ENCODE data around the gene SLC26A2. TPM values are rescaled to one million over a fixed set of nuclear protein-coding genes. Genes with fewer than 3 reads are reported as not detected.

SLC26A2 gene
- total and polyA plus RNA-seq, 2 of the 8 experiments (the other 6 are each of a cell fraction or from before 2014, with no cell fraction given): 3.7 to 11.4 TPM

DNA sequence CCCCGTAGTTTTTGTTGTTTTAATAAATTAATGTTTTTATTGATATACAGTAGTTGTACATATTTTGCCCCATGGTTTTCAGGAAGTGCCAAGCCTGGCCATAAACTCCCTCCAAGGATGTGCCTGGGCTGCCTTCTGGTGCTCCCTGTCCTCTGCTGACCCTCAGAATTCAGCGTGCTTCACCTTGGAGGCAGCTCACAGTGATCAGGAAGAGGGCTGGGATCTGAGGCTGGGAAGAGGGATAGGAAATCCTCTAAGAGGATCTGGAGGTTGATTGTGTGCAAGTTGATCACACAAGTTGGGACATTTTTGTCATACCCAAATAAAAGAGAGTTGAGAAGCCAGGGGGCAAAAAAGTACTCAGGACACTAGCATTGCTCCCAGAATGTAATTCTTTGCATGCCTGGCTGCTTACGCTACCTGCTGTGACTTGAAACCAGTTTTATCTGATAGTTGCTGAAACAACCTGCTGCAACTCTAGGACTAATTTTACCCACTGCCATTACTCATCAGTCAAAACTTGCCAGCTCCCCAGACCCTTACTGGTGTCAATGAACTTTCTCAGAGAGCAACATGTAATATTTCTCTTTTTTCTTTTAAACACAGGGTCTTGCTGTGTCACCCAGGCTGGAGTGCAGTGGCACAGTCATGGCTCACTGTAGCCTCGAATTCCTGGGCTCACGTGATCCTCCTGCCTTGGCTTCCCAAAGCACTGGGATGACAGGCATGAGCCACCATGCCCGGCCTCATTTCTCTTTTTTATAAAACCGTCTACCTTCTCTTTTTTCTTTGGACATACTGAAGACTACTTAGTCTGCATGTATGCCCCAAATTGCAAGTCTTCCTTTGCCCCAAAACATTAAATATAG, 44.9 kb upstream of the SLC26A2 start:
- Histone ChIP-seq H2BK15ac (ENCODE audit: low read length) (no peak overlapping the region), H3K4ac (replicated peaks; ENCODE audit: insufficient read length, low read depth, low read length) (no peak overlapping the region), H3K9ac (replicated peaks in 1 of 4; ENCODE audit: extremely low read depth in 1 of 4, low read depth in 3 of 4, low read length in 3 of 4) (no peak overlapping the region), H3K14ac (ENCODE audit: insufficient read length) (no peak overlapping the region), H2BK120ac (replicated peaks; ENCODE audit: low read depth, low read length) (no peak overlapping the region), H4K20me1 (replicated peaks in 1 of 2; ENCODE audit: control insufficient read depth in 1 of 2, insufficient read depth in 2 of 2, low read length in 2 of 2) (no peaks in the 10 kb centered on the region), H3K23ac (ENCODE audit: insufficient read length) (no peak overlapping the region), H2BK20ac (ENCODE audit: low read length) (no peak overlapping the region), H3K4me3 (ENCODE audit: extremely low read depth in 1 of 4, insufficient read depth in 2 of 4, low read depth in 3 of 4, low read length in 4 of 4) (no peak overlapping the region), H2BK5ac (ENCODE audit: low read depth, low read length) (no peak overlapping the region), H3K79me1 (ENCODE audit: low read depth, low read length) (no peaks in the 10 kb centered on the region), H4K91ac (replicated peaks; ENCODE audit: insufficient read length, low read length) (no peak overlapping the region), H3K56ac (replicated peaks; ENCODE audit: insufficient read length, low read depth, low read length) (no peak overlapping the region), H3K23me2 (ENCODE audit: low read depth, low read length) (no peaks in the 10 kb centered on the region), H4K8ac (ENCODE audit: extremely low read depth, insufficient read depth, low read length) (no peak overlapping the region), H2AFZ (ENCODE audit: low read length) (no peak overlapping the region), H3K18ac (ENCODE audit: extremely low read depth, low read length) (no peak overlapping the region), H3K27ac (ENCODE audit: low read depth, low read length) (no peak overlapping the region), H2AK5ac (ENCODE audit: low read depth, low read length) (no peak overlapping the region), H3K36me3 (ENCODE audit: control insufficient read depth in 2 of 4, insufficient read depth in 4 of 4, low read length in 3 of 4) (no peaks in the 10 kb centered on the region), H3K27me3 (replicated peaks in 1 of 4; ENCODE audit: control insufficient read depth in 3 of 4, extremely low read depth in 1 of 4, insufficient read depth in 3 of 4, low read length in 3 of 4) (no peaks in the 10 kb centered on the region), H3K4me2 (ENCODE audit: insufficient read depth in 1 of 2, low read depth in 2 of 2, low read length in 2 of 2) (no peak overlapping the region), H3K4me1 (replicated peaks in 1 of 4; ENCODE audit: control insufficient read depth in 3 of 4, insufficient read depth in 4 of 4, low read length in 3 of 4) (peaks cover 0 to 3% (median 0%) of the 10 kb centered on the region in 4 experiments; a peak in 1 of 7 replicates), H4K5ac (ENCODE audit: insufficient read length, low read depth, low read length) (no peak overlapping the region), H3K79me2 (ENCODE audit: control insufficient read depth in 1 of 2, insufficient read depth in 2 of 2, low read length in 2 of 2) (no peaks in the 10 kb centered on the region), H2BK12ac (ENCODE audit: low read depth, low read length) (no peak overlapping the region; the same call in 1 of the 2 replicates), H3K9me3 (ENCODE audit: insufficient read depth in 2 of 2, low read depth in 1 of 2, low read length in 1 of 2) (no peaks in the 10 kb centered on the region)
- FAIRE-seq (no peak), DNase-seq (ENCODE audit: low read depth in 1 of 2, low spot score in 2 of 2) (no peak)
- CTCF ChIA-PET (ENCODE audit: partially characterized antibody): interaction anchor here (0.8 to 2.6 kb wide), 12 partner anchors 7 to 82 kb away, joined by 3 to 10 read pairs (median 4); no protein-coding TSS in a partner anchor
- WGBS, 2 experiments (ENCODE audit: extremely low coverage in 1 of 2, insufficient coverage in 1 of 2, insufficient read length in 1 of 2, insufficient replicate concordance in 2 of 2, low coverage in 1 of 2, low lambda C conversion rate in 2 of 2, missing lambda C conversion rate in 1 of 2): 87% methylated on average over 7 of the region's 7 CpGs; no CpG with 5 or more reads in 1 of the 2 experiments
- POLR2A ChIA-PET (ENCODE audit: partially characterized antibody): no interaction called here
- no peak for TF ChIP-seq SIN3A (conservative IDR thresholded peaks at IDR 0.05 in 1 of 2, IDR thresholded peaks at IDR 0.05 in 1 of 2; ENCODE audit: low read depth in 1 of 2, low read length in 2 of 2)
- no peak for TF ChIP-seq BRCA1 (IDR thresholded peaks at IDR 0.05; ENCODE audit: low read depth, low read length)
- TF ChIP-seq TEAD4 (IDR thresholded peaks at IDR 0.05; ENCODE audit: low read depth, low read length): no peak
- no peak for TF ChIP-seq SIRT6 (IDR thresholded peaks at IDR 0.05; ENCODE audit: low read length)
- no peak for TF ChIP-seq KDM1A (IDR thresholded peaks at IDR 0.05; ENCODE audit: borderline replicate concordance, low read length)
- no peak for TF ChIP-seq KDM5A (IDR thresholded peaks at IDR 0.05; ENCODE audit: low read length)
- TF ChIP-seq HDAC2 (IDR thresholded peaks at IDR 0.05; ENCODE audit: borderline replicate concordance in 1 of 2, low read depth in 2 of 2, low read length in 2 of 2): no peak
- TF ChIP-seq BACH1 (IDR thresholded peaks at IDR 0.05; ENCODE audit: low read length): no peak
- no peak for TF ChIP-seq USF2 (IDR thresholded peaks at IDR 0.05; ENCODE audit: low read length)
- no peak for TF ChIP-seq JUN (IDR thresholded peaks at IDR 0.05; ENCODE audit: low read depth, low read length)
- TF ChIP-seq TAF7 (optimal IDR thresholded peaks at IDR 0.05; ENCODE audit: borderline replicate concordance, low read depth, low read length): no peak
